GM18508 (cell line): Measurements from ENCODE around the gene MRGPRF.

Experiments used
- ATAC-seq: cut with Tn5 transposase; IDR thresholded peaks from one replicate; pipeline ENCODE4 v1.9.1; 2021; ENCODE audit warnings: moderate number of reproducible peaks; ENCODE audit not compliant: insufficient read depth, unreplicated experiment

MRGPRF gene

GRCh38 chr11:69030301-69030700, 17.3 kb upstream of the MRGPRF start:
- ATAC-seq, result no peak

- no peak for ATAC-seq
Observed at GRCh38 chr11:69027704-69028372, 14.8 kb upstream of the MRGPRF start.

- no peak for ATAC-seq
Observed at GRCh38 chr11:69024509-69024908, 11.5 kb upstream of the MRGPRF start.

- ATAC-seq, result no peak
Observed at GRCh38 chr11:69022260-69022659, 9.2 kb upstream of the MRGPRF start.

- no peak for ATAC-seq
Observed at GRCh38 chr11:69018924-69019323, 5.9 kb upstream of the MRGPRF start.

GRCh38 chr11:69017951-69018350, 4.9 kb upstream of the MRGPRF start:
- no peak for ATAC-seq

GRCh38 chr11:69014898-69015549, 2.0 kb upstream of the MRGPRF start:
- no peak for ATAC-seq

- no peak for ATAC-seq
Observed at GRCh38 chr11:69014084-69014851, 1.2 kb upstream of the MRGPRF start.

GRCh38 chr11:69012092-69013008, 696 bp downstream of the MRGPRF start:
- ATAC-seq, result no peak

GRCh38 chr11:69011624-69012091, 1.4 kb downstream of the MRGPRF start:
- no peak for ATAC-seq

- no peak for ATAC-seq
Observed at GRCh38 chr11:69010964-69011623, 2.0 kb downstream of the MRGPRF start.

- ATAC-seq, result no peak
Observed at GRCh38 chr11:69010361-69010891, 2.6 kb downstream of the MRGPRF start.

- no peak for ATAC-seq
Observed at GRCh38 chr11:69009441-69010211, 3.4 kb downstream of the MRGPRF start.

GRCh38 chr11:69008737-69009440, 4.2 kb downstream of the MRGPRF start:
- ATAC-seq, result no peak

- ATAC-seq, result no peak
Observed at GRCh38 chr11:69007975-69008381, 5.1 kb downstream of the MRGPRF start.

GRCh38 chr11:69006816-69007215, 6.2 kb downstream of the MRGPRF start:
- ATAC-seq, result no peak

GRCh38 chr11:69005631-69006368, 7.2 kb downstream of the MRGPRF start:
- no peak for ATAC-seq
